GM23248 (cell line): ENCODE measurements around the gene GATM. TPM values are rescaled to one million over a fixed set of nuclear protein-coding genes. Genes with fewer than 3 reads are reported as not detected.

Source experiments
- DNase-seq: peaks from one replicate; pipeline ENCODE4 v3.0.0-alpha.2; 2015
- H2AFZ ChIP-seq: fragments of 200-600 bp; sonication (generic); 2 replicates; pipeline ENCODE4 v1.6.1; 2016; ENCODE audit warnings: antibody characterized with exemption
- H3F3A ChIP-seq: fragments of 200-600 bp; sonication (generic); 2 replicates; pipeline ENCODE4 v1.6.1; 2016; ENCODE audit warnings: mild to moderate bottlenecking, antibody characterized with exemption, mixed run types; ENCODE audit not compliant: insufficient read depth
- H3K27ac ChIP-seq: fragments of 200-600 bp; sonication (generic); 2 replicates; pipeline ENCODE4 v1.5.1; 2016; ENCODE audit warnings: mild to moderate bottlenecking
- H3K27me3 ChIP-seq: fragments of 200-600 bp; sonication (generic); replicated peaks from 2 replicates; pipeline ENCODE4 v1.6.1; 2016; ENCODE audit warnings: mild to moderate bottlenecking; ENCODE audit not compliant: insufficient read depth
- H3K36me3 ChIP-seq: fragments of 200-600 bp; sonication (generic); 2 replicates; pipeline ENCODE4 v1.6.1; 2016; ENCODE audit warnings: low read depth, mild to moderate bottlenecking
- H3K4me1 ChIP-seq: fragments of 200-600 bp; sonication (generic); 2 replicates; pipeline ENCODE4 v1.6.1; 2016; ENCODE audit warnings: mild to moderate bottlenecking; ENCODE audit not compliant: insufficient read depth
- H3K4me2 ChIP-seq: fragments of 200-600 bp; sonication (generic); one replicate; pipeline ENCODE4 v1.6.1; 2016; ENCODE audit warnings: mild to moderate bottlenecking; ENCODE audit not compliant: unreplicated experiment
- H3K4me3 ChIP-seq: fragments of 200-600 bp; sonication (generic); 2 replicates; pipeline ENCODE4 v1.5.1; 2016; ENCODE audit warnings: mild to moderate bottlenecking
- H3K79me2 ChIP-seq: fragments of 200-600 bp; sonication (generic); 2 replicates; pipeline ENCODE4 v1.6.1; 2016; ENCODE audit warnings: mild to moderate bottlenecking; ENCODE audit not compliant: insufficient read depth
- H3K9ac ChIP-seq: fragments of 200-600 bp; sonication (generic); 2 replicates; pipeline ENCODE4 v1.6.1; 2016; ENCODE audit warnings: mild to moderate bottlenecking
- H3K9me2 ChIP-seq: fragments of 200-600 bp; sonication (generic); 2 replicates; pipeline ENCODE4 v1.6.1; 2016; ENCODE audit warnings: mixed run types, mild to moderate bottlenecking, moderate library complexity; ENCODE audit not compliant: insufficient read depth
- H3K9me3 ChIP-seq: fragments of 200-600 bp; sonication (generic); one replicate; pipeline ENCODE4 v1.6.1; 2017; ENCODE audit warnings: low read depth
- H4K20me1 ChIP-seq: fragments of 200-600 bp; sonication (generic); 2 replicates; pipeline ENCODE4 v1.6.0; 2016; ENCODE audit not compliant: insufficient read depth
- EZH2 ChIP-seq: fragments of 200-600 bp; sonication (generic); IDR thresholded peaks from 2 replicates; pipeline ENCODE4 v1.6.1; 2018; ENCODE audit warnings: antibody characterized with exemption, mild to moderate bottlenecking; ENCODE audit not compliant: insufficient read depth, poor library complexity, severe bottlenecking
- EZH2phosphoT487 ChIP-seq: fragments of 200-600 bp; sonication (generic); IDR thresholded peaks from 2 replicates; pipeline ENCODE4 v1.6.1; 2018; ENCODE audit warnings: antibody characterized with exemption, moderate library complexity, mild to moderate bottlenecking, low read depth; ENCODE audit not compliant: insufficient read depth
- WGBS, 2 experiments: methylation state at CpG; one replicate each; pipeline ENCODE4 v1.1.6; 2015 to 2017; ENCODE audit warnings: low lambda C conversion rate in 2 of 2, low coverage in 1 of 2; ENCODE audit errors: missing lambda C conversion rate in 2 of 2; 5-methylcytosine and 5-hydroxymethylcytosine counted together
- in situ Hi-C: fragments of 300-500 bp; cut with MboI; formaldehyde crosslinking; loops from 2 replicates; pipeline ENCODE4 v1.15.0; 2020
- polyA plus RNA-seq: library from polyadenylated mRNA; unstranded; fragments of >200 nt; fragmentation: Nextera tagmentation; extraction: Ambion mirVana; gene quantifications from 2 replicates; pipeline ENCODE4 v1.2.1, GENCODE V29; 2016
- total RNA-seq: library from RNA; depleted of rRNA; stranded (reverse); fragments of >200 nt; shearing (Covaris generic); gene quantifications from 2 replicates; pipeline ENCODE4 v1.2.3, GENCODE V29; 2014

GATM gene
- total and polyA plus RNA-seq, 2 experiments from 2014 or later, result not detected

DNA sequence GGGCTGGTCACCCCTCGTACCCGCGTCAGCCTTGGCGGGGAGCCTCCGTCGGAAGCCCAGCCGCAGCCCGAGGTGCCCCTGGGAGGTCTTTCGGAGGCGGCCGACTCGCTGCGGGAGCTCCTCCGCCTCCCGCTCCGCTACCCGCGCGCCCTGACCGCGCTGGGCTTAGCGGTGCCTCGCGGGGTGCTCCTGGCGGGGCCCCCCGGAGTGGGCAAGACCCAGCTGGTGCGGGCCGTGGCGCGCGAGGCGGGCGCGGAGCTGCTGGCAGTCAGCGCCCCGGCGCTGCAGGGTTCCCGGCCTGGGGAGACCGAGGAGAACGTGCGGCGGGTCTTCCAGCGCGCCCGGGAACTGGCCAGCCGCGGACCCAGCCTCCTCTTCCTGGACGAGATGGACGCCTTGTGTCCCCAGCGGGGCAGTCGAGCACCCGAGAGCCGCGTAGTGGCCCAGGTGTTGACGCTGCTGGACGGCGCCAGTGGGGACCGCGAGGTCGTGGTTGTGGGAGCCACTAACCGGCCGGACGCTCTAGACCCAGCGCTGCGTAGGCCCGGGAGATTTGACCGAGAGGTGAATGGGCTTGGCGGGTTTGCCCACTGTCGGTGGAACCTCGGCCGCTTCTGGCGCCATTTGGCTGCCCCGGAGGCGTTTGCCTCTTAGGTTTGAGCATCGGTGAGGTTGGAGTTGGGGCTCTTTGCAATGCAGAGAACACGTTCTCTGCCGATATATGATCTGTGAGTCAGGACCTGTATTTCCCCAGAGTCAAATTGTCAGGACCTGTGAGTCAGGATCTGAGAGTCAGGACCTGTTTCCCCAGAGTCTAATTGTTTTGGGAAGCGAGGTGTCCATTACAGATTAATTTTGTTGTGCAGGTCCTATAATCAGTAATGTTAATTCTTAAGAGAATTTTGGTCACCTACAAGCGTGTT is 24.9 kb upstream of the GATM start:
- 2% methylated on average over 68 to 77 of the region's 79 CpGs for WGBS, 2 experiments
- H3K27ac ChIP-seq, result peak overlapping the region; percentile 75

DNA sequence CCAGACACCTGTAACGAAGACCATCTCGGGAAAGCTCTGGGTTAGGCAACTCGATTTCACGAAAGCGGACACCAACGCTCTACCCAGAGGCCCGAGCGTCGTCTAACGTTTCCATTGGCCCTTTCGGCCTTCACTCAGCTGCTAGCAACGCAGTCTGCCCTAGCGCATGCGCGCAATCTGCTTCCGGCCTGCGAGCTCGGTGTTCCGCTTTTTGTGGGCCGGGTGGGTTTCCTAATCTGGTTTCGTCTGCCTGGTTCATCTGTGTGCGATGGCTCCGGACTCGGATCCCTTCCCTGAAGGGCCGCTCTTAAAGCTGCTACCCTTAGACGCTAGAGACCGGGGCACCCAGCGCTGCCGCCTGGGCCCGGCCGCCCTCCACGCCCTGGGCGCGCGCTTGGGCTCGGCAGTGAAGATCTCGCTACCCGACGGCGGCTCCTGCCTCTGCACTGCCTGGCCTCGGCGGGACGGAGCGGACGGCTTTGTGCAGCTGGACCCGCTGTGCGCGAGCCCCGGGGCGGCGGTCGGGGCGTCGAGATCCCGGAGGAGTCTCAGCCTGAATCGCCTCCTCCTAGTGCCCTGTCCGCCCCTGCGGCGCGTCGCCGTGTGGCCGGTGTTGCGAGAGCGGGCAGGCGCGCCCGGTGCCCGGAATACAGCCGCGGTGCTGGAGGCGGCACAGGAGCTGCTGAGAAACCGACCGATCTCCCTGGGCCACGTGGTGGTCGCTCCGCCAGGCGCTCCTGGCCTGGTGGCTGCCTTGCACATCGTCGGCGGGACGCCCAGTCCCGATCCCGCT is 24.0 kb upstream of the GATM start:
- Histone ChIP-seq H3K9me3 (no peaks in the 10 kb centered on the region), H3K36me3 (peaks cover 20% of the 10 kb centered on the region), H3K79me2 (peaks cover 43% of the 10 kb centered on the region), H3K4me2 (peak overlapping the region; percentile 92), H3K4me1 (peaks cover 9% of the 10 kb centered on the region), H4K20me1 (no peaks in the 10 kb centered on the region), H3F3A (no peaks in the 10 kb centered on the region), H3K9me2 (no peaks in the 10 kb centered on the region), H3K27me3 (no peaks in the 10 kb centered on the region), H3K4me3 (peak overlapping the region; percentile 94), H3K27ac (peak overlapping the region; percentile 75), H3K9ac (peak overlapping the region; percentile 88), H2AFZ (peak overlapping the region; percentile 99)
- in situ Hi-C loops, result loop anchor here (10.0 kb wide), 1 partner anchor 238 kb away; no protein-coding TSS in a partner anchor
- TF ChIP-seq EZH2phosphoT487, result no peak
- TF ChIP-seq EZH2, result no peak
- WGBS, 2 experiments, result 0% methylated on average over 80 to 83 of the region's 84 CpGs
- DNase-seq, result peak; percentile 99

More for the DNA sequence above, 24.9 kb upstream of the GATM start:
- Histone ChIP-seq H3K27me3 (no peaks in the 10 kb centered on the region), H3F3A (no peaks in the 10 kb centered on the region), H3K9ac (peak overlapping the region; percentile 88), H3K79me2 (peaks cover 52% of the 10 kb centered on the region), H3K4me2 (peak overlapping the region; percentile 92), H3K9me2 (no peaks in the 10 kb centered on the region), H4K20me1 (no peaks in the 10 kb centered on the region), H2AFZ (peak overlapping the region; percentile 99), H3K4me1 (peaks cover 9% of the 10 kb centered on the region), H3K4me3 (peak overlapping the region; percentile 94), H3K36me3 (peaks cover 29% of the 10 kb centered on the region), H3K9me3 (no peaks in the 10 kb centered on the region)
- TF ChIP-seq EZH2 (no peak), EZH2phosphoT487 (no peak)
- in situ Hi-C loops, result loop anchor here (10.0 kb wide), 1 partner anchor 238 kb away; no protein-coding TSS in a partner anchor
- peak; percentile 80 for DNase-seq

DNA sequence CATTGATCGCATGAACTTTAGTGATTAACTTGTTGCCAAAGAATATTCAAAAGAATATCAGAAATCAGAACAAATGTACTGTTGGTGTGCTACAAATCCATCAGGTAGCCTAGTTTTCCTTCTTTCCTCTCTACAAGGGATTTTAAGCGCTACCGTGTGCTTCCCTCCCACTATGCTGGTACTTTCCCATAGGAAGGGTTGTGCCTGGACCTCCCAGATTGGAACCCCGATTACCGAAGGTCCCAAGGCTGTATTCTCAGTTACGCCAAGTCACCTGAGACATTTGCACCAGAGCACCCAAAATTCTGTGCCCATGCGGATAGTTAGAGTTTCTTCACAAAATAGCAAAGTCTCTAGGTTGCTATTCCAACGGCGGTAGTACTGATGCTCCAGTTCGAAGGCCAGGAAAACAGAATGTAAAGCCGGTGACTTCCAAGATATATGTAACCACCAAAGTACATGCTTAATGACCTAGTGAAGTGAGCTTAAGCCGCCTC is 23.4 kb upstream of the GATM start:
- Histone ChIP-seq H3K79me2 (peaks cover 39% of the 10 kb centered on the region), H2AFZ (peak overlapping the region; percentile 99), H3K27ac (peak overlapping the region; percentile 44), H3K4me2 (peak overlapping the region; percentile 92), H3K27me3 (no peaks in the 10 kb centered on the region), H3K4me1 (peaks cover 9% of the 10 kb centered on the region), H3K9me2 (no peaks in the 10 kb centered on the region), H4K20me1 (no peaks in the 10 kb centered on the region), H3K4me3 (peak overlapping the region; percentile 94), H3F3A (no peaks in the 10 kb centered on the region), H3K9ac (peak overlapping the region; percentile 88), H3K36me3 (peaks cover 14% of the 10 kb centered on the region), H3K9me3 (no peaks in the 10 kb centered on the region)
- TF ChIP-seq EZH2 (no peak), EZH2phosphoT487 (no peak)
- in situ Hi-C loops, result loop anchor here (10.0 kb wide), 1 partner anchor 237 kb away; no protein-coding TSS in a partner anchor
- WGBS, 2 experiments, result 3 to 5% methylated on average over 12 of the region's 12 CpGs
- no peak for DNase-seq
